ENCODE results near the gene FAM53B. TPM values are rescaled to one million over a fixed set of nuclear protein-coding genes. Genes with fewer than 3 reads are reported as not detected.
A peak's percentile ranks its signal among the peaks of the same experiment; 100 is the strongest.

Gene FAM53B
- total and polyA plus RNA-seq, 4 donors = 5.1 to 20.6 (median 9.6) TPM

- no peak overlapping the region for H3K27ac ChIP-seq (ENCODE audit: low read depth in 1 of 2, low read length in 2 of 2)
- peaks cover 0 to 2% of the 10 kb centered on the region in 2 donors for H3K4me1 ChIP-seq (ENCODE audit: control insufficient read depth in 1 of 2, insufficient read depth in 2 of 2, low read length in 2 of 2)
- DNase-seq (peak in 1 of 2 donors; percentile 34), ATAC-seq (ENCODE audit: low FRiP score) (no peak)
- intact Hi-C loops (cut with DNase I) = loop anchor here in 1 of 2 donors (5.0 kb wide), 1 partner anchor 92 kb away; no protein-coding TSS in a partner anchor
- 65 to 70% methylated on average over 13 of the region's 13 CpGs for WGBS, 2 donors
- no peaks in the 10 kb centered on the region for H3K27me3 ChIP-seq (ENCODE audit: control insufficient read depth in 1 of 2, insufficient read depth in 2 of 2, low read length in 1 of 2)
- no peak overlapping the region for H3K4me3 ChIP-seq (ENCODE audit: low read length in 2 of 2)
- no peaks in the 10 kb centered on the region for H3K9me3 ChIP-seq (ENCODE audit: control insufficient read depth, low read length)
- no peaks in the 10 kb centered on the region for H3K36me3 ChIP-seq (ENCODE audit: control insufficient read depth in 1 of 2, insufficient read depth in 2 of 2, low read length in 1 of 2)
Measured at GRCh38 chr10:124739119-124739921, 4.9 kb downstream of the FAM53B start.

GRCh38 chr10:124738441-124738840, 5.7 kb downstream of the FAM53B start:
- no peak for ATAC-seq (ENCODE audit: low FRiP score)
- Histone ChIP-seq H3K36me3 (ENCODE audit: control insufficient read depth in 1 of 2, insufficient read depth in 2 of 2, low read length in 1 of 2) (no peaks in the 10 kb centered on the region), H3K27ac (ENCODE audit: low read depth in 1 of 2, low read length in 2 of 2) (no peak overlapping the region), H3K4me1 (ENCODE audit: control insufficient read depth in 1 of 2, insufficient read depth in 2 of 2, low read length in 2 of 2) (peaks cover 0 to 2% of the 10 kb centered on the region in 2 donors), H3K9me3 (ENCODE audit: control insufficient read depth, low read length) (no peaks in the 10 kb centered on the region), H3K4me3 (ENCODE audit: low read length in 2 of 2) (no peak overlapping the region), H3K27me3 (ENCODE audit: control insufficient read depth in 1 of 2, insufficient read depth in 2 of 2, low read length in 1 of 2) (no peaks in the 10 kb centered on the region)
- WGBS, 2 donors = 77 to 87% methylated on average over 6 of the region's 6 CpGs
- peak in 1 of 2 donors; percentile 51 for DNase-seq
- intact Hi-C loops (cut with DNase I) = loop anchor here in 1 of 2 donors (5.0 kb wide), 1 partner anchor 91 kb away; no protein-coding TSS in a partner anchor

GRCh38 chr10:124737708-124738107, 6.5 kb downstream of the FAM53B start:
- Histone ChIP-seq H3K4me3 (ENCODE audit: low read length in 2 of 2) (no peak overlapping the region), H3K27ac (ENCODE audit: low read depth in 1 of 2, low read length in 2 of 2) (no peak overlapping the region), H3K27me3 (ENCODE audit: control insufficient read depth in 1 of 2, insufficient read depth in 2 of 2, low read length in 1 of 2) (no peaks in the 10 kb centered on the region), H3K9me3 (ENCODE audit: control insufficient read depth, low read length) (no peaks in the 10 kb centered on the region), H3K36me3 (ENCODE audit: control insufficient read depth in 1 of 2, insufficient read depth in 2 of 2, low read length in 1 of 2) (no peaks in the 10 kb centered on the region), H3K4me1 (ENCODE audit: control insufficient read depth in 1 of 2, insufficient read depth in 2 of 2, low read length in 2 of 2) (peaks cover 0 to 2% of the 10 kb centered on the region in 2 donors)
- ATAC-seq (ENCODE audit: low FRiP score) = no peak
- no peak for DNase-seq
- intact Hi-C loops (cut with DNase I) = loop anchor here in 1 of 2 donors (5.0 kb wide), 1 partner anchor 90 kb away; no protein-coding TSS in a partner anchor
- WGBS, 2 donors = 46 to 70% methylated on average over 2 of the region's 2 CpGs

- H3K27ac ChIP-seq (ENCODE audit: low read depth in 1 of 2, low read length in 2 of 2) = no peak overlapping the region
- peak in 1 of 2 donors; percentile 46 for DNase-seq
- WGBS, 2 donors = 41 to 58% methylated on average over 7 of the region's 7 CpGs
Measured at GRCh38 chr10:124737221-124737620, 7.0 kb downstream of the FAM53B start.

GRCh38 chr10:124736491-124737136, 7.6 kb downstream of the FAM53B start:
- peak; percentile 88 for DNase-seq

More at GRCh38 chr10:124737221-124737620, 7.0 kb downstream of the FAM53B start:
- ATAC-seq (ENCODE audit: low FRiP score) = no peak
- no peaks in the 10 kb centered on the region for H3K9me3 ChIP-seq (ENCODE audit: control insufficient read depth, low read length)
- intact Hi-C loops (cut with DNase I) = loop anchor here in 1 of 2 donors (5.0 kb wide), 1 partner anchor 90 kb away; no protein-coding TSS in a partner anchor
- H3K27me3 ChIP-seq (ENCODE audit: control insufficient read depth in 1 of 2, insufficient read depth in 2 of 2, low read length in 1 of 2) = no peaks in the 10 kb centered on the region
- no peaks in the 10 kb centered on the region for H3K36me3 ChIP-seq (ENCODE audit: control insufficient read depth in 1 of 2, insufficient read depth in 2 of 2, low read length in 1 of 2)
- H3K4me1 ChIP-seq (ENCODE audit: control insufficient read depth in 1 of 2, insufficient read depth in 2 of 2, low read length in 2 of 2) = peaks cover 0 to 2% of the 10 kb centered on the region in 2 donors
- H3K4me3 ChIP-seq (ENCODE audit: low read length in 2 of 2) = no peak overlapping the region

GRCh38 chr10:124735491-124736286, 8.5 kb downstream of the FAM53B start:
- intact Hi-C loops (cut with DNase I) = loop anchor here in 1 of 2 donors (5.0 kb wide), 1 partner anchor 88 kb away; no protein-coding TSS in a partner anchor
- no peak overlapping the region for H3K4me3 ChIP-seq (ENCODE audit: low read length in 2 of 2)
- ATAC-seq (ENCODE audit: low FRiP score) (no peak), DNase-seq (peak in 1 of 2 donors; percentile 53)
- H3K27me3 ChIP-seq (ENCODE audit: control insufficient read depth in 1 of 2, insufficient read depth in 2 of 2, low read length in 1 of 2) = no peaks in the 10 kb centered on the region
- peaks cover 0 to 1% of the 10 kb centered on the region in 2 donors for H3K4me1 ChIP-seq (ENCODE audit: control insufficient read depth in 1 of 2, insufficient read depth in 2 of 2, low read length in 2 of 2)
- peak overlapping the region in 1 of 2 donors; percentile 13 for H3K27ac ChIP-seq (ENCODE audit: low read depth in 1 of 2, low read length in 2 of 2)
- no peaks in the 10 kb centered on the region for H3K36me3 ChIP-seq (ENCODE audit: control insufficient read depth in 1 of 2, insufficient read depth in 2 of 2, low read length in 1 of 2)
- H3K9me3 ChIP-seq (ENCODE audit: control insufficient read depth, low read length) = no peaks in the 10 kb centered on the region
- 80 to 85% methylated on average over 15 of the region's 15 CpGs for WGBS, 2 donors

More at GRCh38 chr10:124736491-124737136, 7.6 kb downstream of the FAM53B start:
- Histone ChIP-seq H3K36me3 (ENCODE audit: control insufficient read depth in 1 of 2, insufficient read depth in 2 of 2, low read length in 1 of 2) (no peaks in the 10 kb centered on the region), H3K4me1 (ENCODE audit: control insufficient read depth in 1 of 2, insufficient read depth in 2 of 2, low read length in 2 of 2) (peaks cover 0 to 2% of the 10 kb centered on the region in 2 donors), H3K27ac (ENCODE audit: low read depth in 1 of 2, low read length in 2 of 2) (peak overlapping the region in 1 of 2 donors; percentile 13), H3K4me3 (ENCODE audit: low read length in 2 of 2) (no peak overlapping the region), H3K27me3 (ENCODE audit: control insufficient read depth in 1 of 2, insufficient read depth in 2 of 2, low read length in 1 of 2) (no peaks in the 10 kb centered on the region), H3K9me3 (ENCODE audit: control insufficient read depth, low read length) (no peaks in the 10 kb centered on the region)
- ATAC-seq (ENCODE audit: low FRiP score) = peak; percentile 65
- 10 to 13% methylated on average over 11 of the region's 11 CpGs for WGBS, 2 donors
- intact Hi-C loops (cut with DNase I) = loop anchor here in 1 of 2 donors (5.0 kb wide), 1 partner anchor 89 kb away; no protein-coding TSS in a partner anchor

- 94% methylated on average over 16 of the region's 16 CpGs for WGBS, 2 donors
- Histone ChIP-seq H3K36me3 (ENCODE audit: control insufficient read depth in 1 of 2, insufficient read depth in 2 of 2, low read length in 1 of 2) (no peaks in the 10 kb centered on the region), H3K4me3 (ENCODE audit: low read length in 2 of 2) (no peak overlapping the region), H3K27ac (ENCODE audit: low read depth in 1 of 2, low read length in 2 of 2) (no peak overlapping the region), H3K4me1 (ENCODE audit: control insufficient read depth in 1 of 2, insufficient read depth in 2 of 2, low read length in 2 of 2) (no peaks in the 10 kb centered on the region), H3K27me3 (ENCODE audit: control insufficient read depth in 1 of 2, insufficient read depth in 2 of 2, low read length in 1 of 2) (no peaks in the 10 kb centered on the region), H3K9me3 (ENCODE audit: control insufficient read depth, low read length) (no peaks in the 10 kb centered on the region)
- ATAC-seq (ENCODE audit: low FRiP score) (no peak), DNase-seq (peak in 1 of 2 donors; percentile 60)
- intact Hi-C loops (cut with DNase I) = loop anchor here in 1 of 2 donors (5.0 kb wide), 1 partner anchor 87 kb away; no protein-coding TSS in a partner anchor
Measured at GRCh38 chr10:124734311-124735166, 9.6 kb downstream of the FAM53B start.

All from aorta (tissue), 5 donors.